Embryonic facial prominence (tissue), 1 donor: ENCODE results near the gene DNAJB14.
A peak's percentile ranks its signal among the peaks of the same experiment; 100 is the strongest.

Experiments used
- DNase-seq: peaks from one replicate; pipeline ENCODE4 v3.0.0-alpha.2; 2016; ENCODE audit errors: extremely low spot score

The DNAJB14 gene

GRCh38 chr4:99872570-99872969 is 73.8 kb downstream of the DNAJB14 start:
- no peak for DNase-seq

- DNase-seq = peak; percentile 17
Measured at GRCh38 chr4:99868126-99868596, 78.3 kb downstream of the DNAJB14 start.

- DNase-seq = no peak
Measured at GRCh38 chr4:99863804-99864203, 82.6 kb downstream of the DNAJB14 start.

GRCh38 chr4:99861120-99861905 is 85.1 kb downstream of the DNAJB14 start:
- no peak for DNase-seq

GRCh38 chr4:99860521-99860920 is 85.9 kb downstream of the DNAJB14 start:
- no peak for DNase-seq

- no peak for DNase-seq
Measured at GRCh38 chr4:99859618-99860017, 86.8 kb downstream of the DNAJB14 start.

GRCh38 chr4:99857307-99857706 is 89.1 kb downstream of the DNAJB14 start:
- no peak for DNase-seq

GRCh38 chr4:99856166-99856565 is 90.3 kb downstream of the DNAJB14 start:
- DNase-seq = no peak

GRCh38 chr4:99855678-99856077 is 90.7 kb downstream of the DNAJB14 start:
- no peak for DNase-seq

GRCh38 chr4:99853999-99854398 is 92.4 kb downstream of the DNAJB14 start:
- no peak for DNase-seq

- no peak for DNase-seq
Measured at GRCh38 chr4:99853190-99853589, 93.2 kb downstream of the DNAJB14 start.

- DNase-seq = no peak
Measured at GRCh38 chr4:99852199-99852749, 94.1 kb downstream of the DNAJB14 start.

GRCh38 chr4:99848591-99849001 is 97.8 kb downstream of the DNAJB14 start:
- DNase-seq = no peak

- DNase-seq = no peak
Measured at GRCh38 chr4:99847362-99847976, 98.9 kb downstream of the DNAJB14 start.

- DNase-seq = no peak
Measured at GRCh38 chr4:99846891-99847290, 99.5 kb downstream of the DNAJB14 start.
